Fibroblast of skin of abdomen (primary cell): Measurements from ENCODE around the gene MAP6.

Experiments used
- DNase-seq: peaks from one replicate; pipeline ENCODE4 v3.0.0-alpha.2; 2013

MAP6 gene

DNA sequence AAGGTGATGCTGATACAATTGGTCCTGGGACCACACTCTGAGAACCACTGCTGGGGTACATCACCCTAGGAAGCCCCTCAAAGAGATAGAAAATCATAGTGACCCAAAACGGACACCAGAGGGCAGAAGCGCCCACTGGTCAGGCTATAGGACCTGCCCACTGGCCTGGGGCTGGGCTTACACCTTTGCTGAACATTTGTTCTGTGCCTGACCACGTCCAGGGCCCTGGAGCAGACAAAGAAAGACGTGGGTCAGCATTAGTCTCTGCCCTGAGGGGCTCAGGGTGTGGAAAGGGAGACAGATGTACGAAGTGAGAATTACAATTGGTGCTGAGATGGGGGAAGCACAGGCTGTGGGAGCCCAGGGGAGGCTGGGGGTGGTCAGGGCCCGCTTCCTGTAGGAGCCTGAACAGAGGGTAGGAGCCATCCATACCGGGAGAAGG lies 121.2 kb downstream of the MAP6 start:
- peak; percentile 66 for DNase-seq

DNA sequence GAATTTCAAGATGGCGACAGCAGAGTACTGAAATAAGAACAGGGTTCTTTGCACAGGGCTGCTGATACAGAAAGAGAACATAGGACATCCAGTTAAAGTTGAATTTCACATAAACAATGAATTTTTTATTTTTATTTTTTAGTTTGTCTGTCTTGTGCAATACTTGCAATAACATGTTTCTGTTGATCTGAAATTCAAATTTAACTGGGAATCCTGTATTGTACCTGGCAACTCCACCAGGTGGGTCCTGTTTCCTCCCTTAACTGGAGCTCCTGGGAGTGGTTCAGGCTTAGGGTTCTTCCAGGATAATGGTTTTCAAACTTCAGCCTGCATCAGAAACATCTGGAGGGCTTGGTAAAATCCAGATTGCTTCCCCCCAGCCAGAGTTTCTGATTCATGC lies 121.7 kb downstream of the MAP6 start:
- DNase-seq = no peak

DNA sequence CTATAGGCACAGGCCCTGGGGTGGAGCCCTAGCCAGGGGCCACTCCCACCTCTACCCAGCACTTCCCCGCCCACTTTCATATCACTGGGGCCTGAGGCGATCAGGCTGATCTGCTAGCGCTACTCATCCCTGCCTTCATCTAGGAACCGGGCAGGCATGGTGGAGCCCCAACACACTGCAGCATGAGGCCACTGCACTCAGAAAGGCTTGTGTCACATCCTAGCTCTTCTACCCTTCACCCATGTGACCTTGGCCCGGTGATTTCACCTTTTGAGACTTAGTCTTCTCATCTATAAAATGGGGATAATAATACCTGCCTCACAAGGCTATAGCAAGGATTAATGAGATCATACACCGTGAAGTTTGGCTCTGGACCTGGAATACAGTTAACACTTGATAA lies 125.0 kb downstream of the MAP6 start:
- no peak for DNase-seq

DNA sequence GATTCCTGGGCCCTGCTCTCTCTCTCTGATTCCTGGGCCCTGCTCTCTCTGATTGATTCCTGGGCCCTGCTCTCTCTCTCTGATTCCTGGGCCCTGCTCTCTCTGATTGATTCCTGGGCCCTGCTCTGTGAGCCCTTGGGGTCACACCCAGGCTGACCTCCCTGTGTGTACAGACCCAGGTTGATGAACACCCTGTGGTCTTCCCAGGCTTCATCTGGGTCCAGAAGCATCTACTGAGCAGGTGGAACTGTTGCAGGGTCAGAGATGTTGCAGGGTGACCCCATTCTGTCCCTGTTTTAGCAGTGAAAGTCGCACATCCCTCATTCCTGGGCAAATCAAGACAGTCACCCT lies 126.8 kb downstream of the MAP6 start:
- no peak for DNase-seq

DNA sequence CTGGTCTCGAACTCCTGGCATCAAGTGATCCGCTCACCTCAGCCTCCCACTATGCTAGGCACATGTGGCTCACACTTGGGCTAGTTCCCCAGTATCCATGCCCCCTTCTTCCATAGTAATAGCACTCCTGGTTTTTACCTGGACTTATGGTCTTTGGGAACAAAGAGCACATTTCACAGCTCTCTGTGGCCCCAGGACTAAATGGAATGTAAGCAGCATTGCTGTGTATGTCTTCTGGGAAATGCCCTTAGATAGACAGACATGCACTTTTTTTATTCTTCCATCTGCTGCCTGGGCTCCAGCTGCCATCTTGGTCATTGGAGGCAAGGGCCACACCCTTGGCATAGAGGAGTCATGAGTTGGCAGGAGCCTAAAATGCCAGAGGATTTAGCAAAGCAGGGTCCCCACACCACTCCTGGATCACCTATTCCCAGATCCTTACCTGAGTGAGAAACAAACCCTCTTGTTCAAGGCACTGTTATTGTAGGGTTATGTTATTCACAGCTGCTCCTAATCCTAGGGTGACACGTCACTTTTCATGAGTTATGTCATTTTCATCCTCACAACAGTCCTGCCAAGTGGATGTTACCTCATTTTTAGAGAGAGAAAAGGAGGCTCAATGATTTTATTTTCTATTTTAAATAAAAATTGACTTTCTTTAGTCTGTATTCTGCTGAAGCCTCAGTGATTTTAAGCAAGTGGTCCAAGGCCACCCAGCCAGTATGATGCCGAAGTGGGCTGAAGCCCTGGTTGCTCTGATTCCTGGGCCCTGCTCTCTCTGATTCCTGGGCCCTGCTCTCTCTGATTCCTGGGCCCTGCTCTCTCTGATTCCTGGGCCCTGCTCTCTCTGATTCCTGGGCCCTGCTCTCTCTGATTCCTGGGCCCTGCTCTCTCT lies 127.4 kb downstream of the MAP6 start:
- no peak for DNase-seq

DNA sequence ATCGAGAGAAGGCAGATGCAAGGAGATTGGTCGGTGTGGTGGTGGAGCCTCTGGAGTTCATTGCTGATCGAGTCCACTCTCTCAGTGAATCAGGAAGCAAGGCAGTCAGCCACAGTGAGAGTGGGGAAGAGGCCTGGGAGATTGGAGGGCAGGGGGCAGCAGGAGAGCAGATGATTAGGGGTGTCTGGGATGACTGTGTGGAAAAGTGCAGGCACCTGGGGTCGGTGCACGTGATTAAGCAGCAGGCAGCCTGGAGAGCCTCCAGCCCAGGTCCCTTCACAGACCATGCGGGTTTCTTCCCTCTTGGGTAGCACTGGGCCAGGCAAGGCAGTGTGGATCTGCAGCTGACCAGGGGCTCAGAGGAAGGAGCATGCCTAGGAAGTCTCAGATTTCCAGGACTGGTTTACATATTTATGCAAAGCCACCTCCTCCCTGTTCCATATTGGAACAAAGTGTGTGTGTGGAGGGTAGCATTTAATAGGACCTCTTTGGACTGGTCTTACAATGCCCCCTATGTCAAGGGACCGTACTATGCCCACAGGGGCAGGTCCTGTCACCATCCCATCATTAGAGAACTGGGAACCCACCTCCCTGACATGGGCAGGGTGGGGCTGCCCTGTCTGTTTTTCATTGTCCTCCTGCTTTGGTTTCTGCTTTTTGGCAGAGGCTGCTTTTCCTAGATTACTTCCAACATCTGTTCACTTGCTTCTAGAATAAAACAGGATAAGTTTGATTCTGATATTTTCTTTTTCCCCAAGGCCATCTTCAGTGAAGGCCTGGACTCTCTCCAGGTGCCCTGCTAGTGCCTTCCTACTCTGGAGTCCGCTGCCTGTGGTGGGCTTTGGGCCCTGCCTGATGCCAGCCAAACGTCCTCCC lies 129.1 kb downstream of the MAP6 start:
- no peak for DNase-seq

DNA sequence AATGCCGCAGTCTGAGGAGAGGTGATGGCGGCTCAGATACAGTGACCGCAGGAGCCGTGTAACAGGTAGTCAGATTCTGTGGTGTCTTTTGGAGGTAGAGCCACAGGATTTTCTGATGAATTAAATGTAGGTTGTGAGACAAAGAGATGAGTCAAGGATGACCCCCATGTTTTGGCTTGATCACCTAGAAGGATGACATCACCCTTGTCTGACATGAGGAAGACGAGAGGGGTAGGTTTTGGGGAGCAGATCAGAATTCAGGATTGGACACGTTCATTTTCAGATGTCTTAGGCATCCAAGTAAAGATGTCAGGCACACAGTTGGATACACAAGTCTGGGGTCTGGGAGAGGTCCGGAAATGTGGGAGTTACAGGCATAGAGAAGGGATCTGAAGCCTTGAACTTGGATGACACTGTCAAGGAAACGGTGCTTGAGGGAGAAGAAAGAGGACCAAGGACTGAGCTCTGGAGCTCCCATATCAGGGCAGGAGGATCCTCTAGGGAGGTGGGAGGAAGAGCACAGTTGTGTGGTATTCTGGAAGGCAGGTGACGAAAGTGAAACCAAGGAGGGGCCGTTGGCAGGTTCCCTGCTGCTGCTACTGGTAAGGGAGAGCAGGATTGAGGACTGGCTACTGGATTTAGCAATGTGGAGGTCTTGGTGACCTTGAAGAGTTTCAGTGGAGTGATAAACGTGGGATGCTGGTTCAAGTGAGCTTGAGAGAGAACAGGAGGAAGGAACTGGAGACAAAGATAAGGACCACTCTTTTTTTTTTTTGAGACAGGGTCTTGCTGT lies 130.5 kb downstream of the MAP6 start:
- no peak for DNase-seq

DNA sequence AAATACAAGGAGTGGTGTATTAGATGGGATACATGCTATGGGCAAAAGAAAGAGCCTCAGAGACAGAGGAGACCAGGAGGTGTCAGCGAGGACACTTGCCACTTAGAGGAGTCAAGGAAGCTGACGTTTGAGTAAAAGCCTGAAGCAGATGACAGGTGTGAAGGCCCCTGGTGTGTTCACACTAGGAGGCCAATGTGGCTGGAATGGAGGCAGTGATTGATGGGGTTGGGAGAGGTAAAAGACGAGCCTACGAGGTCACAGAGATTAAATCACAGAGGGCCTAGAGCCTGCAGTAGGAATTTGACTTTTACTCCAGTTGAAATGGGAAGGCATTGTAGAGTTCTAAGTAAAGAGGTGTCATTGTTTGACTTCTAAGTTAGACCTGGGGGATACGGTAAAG lies 131.1 kb downstream of the MAP6 start:
- DNase-seq = no peak
